Stimulated activated memory B cell treated with anti-CD40 and anti-IgM and Interleukin-4, amounts not matched to agents 10 μg/mL and 1 μg/mL and 100 μg/mL, for 72 hours (primary cell): ENCODE measurements around the gene PYGB.
A peak's percentile ranks its signal among the peaks of the same experiment; 100 is the strongest.
"Not testable (repeated sequence)": the region's sequence is repeated elsewhere in the genome, so short reads cannot be mapped to it uniquely, and the experiment has no call there.

Experiments used
- ATAC-seq: fragments of 150-1000 bp; cut with Tn5 transposase; 2 replicates; pipeline ENCODE4 v1.10.0; 2021
- H3K27ac Mint-ChIP-seq: one replicate; pipeline ENCODE4 v1.8.0; 2022; ENCODE audit warnings: mild to moderate bottlenecking, mixed read lengths
- H3K27me3 Mint-ChIP-seq: one replicate; pipeline ENCODE4 v1.8.0; 2022; ENCODE audit warnings: mixed read lengths
- H3K36me3 Mint-ChIP-seq: one replicate; pipeline ENCODE4 v1.8.0; 2022; ENCODE audit warnings: mixed read lengths
- H3K4me1 Mint-ChIP-seq: one replicate; pipeline ENCODE4 v1.8.0; 2022; ENCODE audit warnings: mixed read lengths
- H3K4me3 Mint-ChIP-seq: one replicate; pipeline ENCODE4 v1.8.0; 2022; ENCODE audit warnings: mild to moderate bottlenecking, moderate library complexity, mixed read lengths
- H3K9me3 Mint-ChIP-seq: one replicate; pipeline ENCODE4 v1.8.0; 2022; ENCODE audit warnings: mixed read lengths

The PYGB gene

GRCh38 chr20:25319241-25320034 is 71.6 kb downstream of the PYGB start:
- H3K9me3 Mint-ChIP-seq: no peaks in the 10 kb centered on the region
- H3K27me3 Mint-ChIP-seq: no peaks in the 10 kb centered on the region
- peak overlapping the region; percentile 96 for H3K27ac Mint-ChIP-seq
- peak overlapping the region; percentile 2 for H3K4me3 Mint-ChIP-seq
- H3K36me3 Mint-ChIP-seq: peaks cover 49% of the 10 kb centered on the region
- H3K4me1 Mint-ChIP-seq: peaks cover 71% of the 10 kb centered on the region
- peak; percentile 34 for ATAC-seq

- Mint-ChIP-seq H3K27ac (peak overlapping the region; percentile 96), H3K4me1 (peaks cover 72% of the 10 kb centered on the region), H3K9me3 (no peaks in the 10 kb centered on the region), H3K36me3 (peaks cover 43% of the 10 kb centered on the region), H3K27me3 (no peaks in the 10 kb centered on the region), H3K4me3 (peak overlapping the region; percentile 2)
- no peak for ATAC-seq
These were observed 72.3 kb downstream of the PYGB start for GRCh38 chr20:25320035-25320800.

DNA sequence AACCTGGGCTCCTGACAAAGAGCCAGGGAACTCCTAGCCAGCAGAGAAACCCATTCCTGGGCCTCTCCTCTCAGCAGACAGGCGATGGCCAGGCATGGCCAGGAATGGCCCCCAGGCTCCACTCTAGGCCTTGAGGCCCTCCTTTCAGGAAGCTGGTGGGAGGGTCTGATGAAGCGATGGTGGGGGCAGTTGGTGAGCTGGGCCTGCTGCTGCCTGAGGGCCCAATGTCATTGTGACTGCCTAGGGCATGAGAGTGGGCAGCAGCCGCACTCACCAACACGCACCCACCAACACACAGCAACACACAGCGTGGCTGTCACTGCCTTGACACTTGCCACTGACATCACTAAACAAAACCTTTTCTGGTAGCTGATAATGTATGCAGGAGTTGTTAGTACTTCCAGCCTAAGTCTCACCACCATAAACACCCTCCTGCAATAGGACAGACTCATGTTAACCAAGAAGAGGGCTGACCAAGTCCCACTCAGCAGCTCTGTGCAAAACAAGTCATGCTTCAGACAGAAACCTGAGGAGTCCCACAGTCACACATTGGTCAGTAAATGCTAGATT is 73.5 kb downstream of the PYGB start:
- Mint-ChIP-seq H3K27me3 (no peaks in the 10 kb centered on the region), H3K36me3 (peaks cover 36% of the 10 kb centered on the region), H3K9me3 (no peaks in the 10 kb centered on the region), H3K4me1 (peaks cover 63% of the 10 kb centered on the region), H3K4me3 (no peak overlapping the region), H3K27ac (peak overlapping the region; percentile 78)
- ATAC-seq: no peak

DNA sequence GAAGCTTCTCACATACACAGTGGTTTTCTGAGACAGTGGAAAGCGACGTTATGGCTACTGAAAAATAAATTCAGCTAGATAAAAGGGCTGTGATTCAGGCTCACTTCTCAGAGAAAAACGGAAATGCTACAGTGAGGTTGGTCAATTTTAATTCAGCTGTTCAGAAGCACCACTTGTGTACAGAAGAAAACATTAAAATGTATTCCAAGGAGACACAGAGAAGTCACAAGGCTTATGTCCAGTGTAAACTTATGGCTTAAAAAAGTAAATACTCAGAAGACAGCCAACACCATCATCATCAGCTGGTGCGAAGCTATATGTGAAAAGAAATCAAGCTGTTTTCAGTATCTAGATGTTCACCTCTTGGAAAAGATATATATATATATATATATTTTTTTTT is 74.1 kb downstream of the PYGB start:
- H3K4me3 Mint-ChIP-seq: no peak overlapping the region
- H3K36me3 Mint-ChIP-seq: peaks cover 36% of the 10 kb centered on the region
- H3K4me1 Mint-ChIP-seq: peaks cover 61% of the 10 kb centered on the region
- H3K27ac Mint-ChIP-seq: peak overlapping the region; percentile 78
- no peak for ATAC-seq
- no peaks in the 10 kb centered on the region for H3K9me3 Mint-ChIP-seq
- no peaks in the 10 kb centered on the region for H3K27me3 Mint-ChIP-seq

GRCh38 chr20:25323496-25324246 is 75.8 kb downstream of the PYGB start:
- peaks cover 45% of the 10 kb centered on the region for H3K4me1 Mint-ChIP-seq
- peaks cover 33% of the 10 kb centered on the region for H3K36me3 Mint-ChIP-seq
- no peaks in the 10 kb centered on the region for H3K27me3 Mint-ChIP-seq
- no peak overlapping the region for H3K4me3 Mint-ChIP-seq
- ATAC-seq: no peak
- peak overlapping the region; percentile 50 for H3K27ac Mint-ChIP-seq
- no peaks in the 10 kb centered on the region for H3K9me3 Mint-ChIP-seq

- Mint-ChIP-seq H3K27ac (peak overlapping the region; percentile 10), H3K27me3 (no peaks in the 10 kb centered on the region), H3K4me1 (peaks cover 37% of the 10 kb centered on the region), H3K4me3 (no peak overlapping the region), H3K36me3 (peaks cover 37% of the 10 kb centered on the region), H3K9me3 (no peaks in the 10 kb centered on the region)
- ATAC-seq: peak; percentile 63
These were observed 76.5 kb downstream of the PYGB start for GRCh38 chr20:25324412-25324811.

DNA sequence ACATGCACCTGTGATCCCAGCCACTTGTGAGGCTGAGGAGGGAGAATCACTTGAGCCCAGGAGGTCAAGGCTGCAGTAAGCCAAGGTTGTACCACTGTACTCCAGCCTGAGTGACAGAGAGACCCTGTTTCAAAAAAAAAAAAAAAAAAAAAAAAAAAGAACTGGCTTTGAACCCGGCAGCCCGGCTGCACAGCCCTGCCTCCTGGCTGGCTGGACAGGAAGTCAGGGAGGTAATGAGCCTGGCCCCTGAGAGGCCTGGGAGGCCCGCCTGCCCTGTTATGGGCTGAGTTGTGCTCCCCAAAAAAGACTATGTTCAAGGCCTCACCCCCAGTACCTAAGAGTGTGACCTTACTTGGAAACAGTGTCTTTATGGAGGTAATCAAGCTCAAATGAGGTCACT is 77.2 kb downstream of the PYGB start:
- Mint-ChIP-seq H3K9me3 (no peaks in the 10 kb centered on the region), H3K27ac (peak overlapping the region; percentile 10)

GRCh38 chr20:25325997-25326396 is 78.1 kb downstream of the PYGB start:
- Mint-ChIP-seq H3K4me1 (peaks cover 32% of the 10 kb centered on the region), H3K4me3 (no peak overlapping the region), H3K27me3 (no peaks in the 10 kb centered on the region), H3K36me3 (peaks cover 36% of the 10 kb centered on the region), H3K27ac (peak overlapping the region; percentile 10), H3K9me3 (no peaks in the 10 kb centered on the region)
- ATAC-seq: no peak

More for the DNA sequence above, 77.2 kb downstream of the PYGB start:
- Mint-ChIP-seq H3K4me3 (no peak overlapping the region), H3K36me3 (peaks cover 40% of the 10 kb centered on the region), H3K27me3 (no peaks in the 10 kb centered on the region), H3K4me1 (peaks cover 31% of the 10 kb centered on the region)
- no peak for ATAC-seq

DNA sequence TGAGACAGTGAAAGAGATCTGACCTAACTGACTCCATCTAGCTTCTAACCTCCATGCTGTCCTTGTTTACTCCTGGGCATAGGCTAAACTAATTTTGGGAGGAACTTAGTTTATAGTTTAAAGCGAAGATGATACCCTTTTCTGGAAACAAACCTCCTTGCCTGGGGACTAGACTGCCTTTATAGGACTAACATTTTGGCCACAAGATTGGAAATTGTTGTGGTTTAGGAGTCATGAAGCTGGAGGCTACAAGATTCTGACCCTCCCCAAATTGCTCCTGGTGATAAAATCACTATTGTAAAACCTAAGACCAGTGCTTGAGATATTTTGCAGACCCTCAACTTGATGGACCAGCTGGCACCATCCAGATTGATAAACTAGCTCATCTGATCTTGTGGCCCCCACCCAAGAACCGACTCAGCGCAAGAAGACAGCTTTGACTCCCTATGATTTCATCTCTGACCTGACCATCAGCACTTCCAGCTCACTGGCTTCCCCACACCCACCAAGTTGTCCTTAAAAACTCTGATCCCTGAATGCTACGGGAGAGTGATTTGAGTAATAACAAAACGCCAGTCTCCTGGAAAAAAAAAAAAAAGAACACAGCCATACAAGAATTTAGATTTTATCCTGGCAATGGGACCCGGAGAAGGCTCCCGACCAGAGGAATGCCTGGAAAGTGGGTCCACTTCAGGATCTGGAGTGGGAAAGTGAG is 79.8 kb downstream of the PYGB start:
- Mint-ChIP-seq H3K4me1 (peaks cover 26% of the 10 kb centered on the region), H3K36me3 (peaks cover 28% of the 10 kb centered on the region), H3K27ac (no peak overlapping the region), H3K27me3 (no peaks in the 10 kb centered on the region), H3K4me3 (no peak overlapping the region), H3K9me3 (no peaks in the 10 kb centered on the region)
- no peak for ATAC-seq

- H3K27ac Mint-ChIP-seq: no peak overlapping the region
- no peak overlapping the region for H3K4me3 Mint-ChIP-seq
- peaks cover 16% of the 10 kb centered on the region for H3K4me1 Mint-ChIP-seq
- ATAC-seq: no peak
- H3K36me3 Mint-ChIP-seq: peaks cover 16% of the 10 kb centered on the region
- peaks cover 2% of the 10 kb centered on the region for H3K9me3 Mint-ChIP-seq
- no peaks in the 10 kb centered on the region for H3K27me3 Mint-ChIP-seq
These were observed 81.1 kb downstream of the PYGB start for GRCh38 chr20:25328954-25329498.

DNA sequence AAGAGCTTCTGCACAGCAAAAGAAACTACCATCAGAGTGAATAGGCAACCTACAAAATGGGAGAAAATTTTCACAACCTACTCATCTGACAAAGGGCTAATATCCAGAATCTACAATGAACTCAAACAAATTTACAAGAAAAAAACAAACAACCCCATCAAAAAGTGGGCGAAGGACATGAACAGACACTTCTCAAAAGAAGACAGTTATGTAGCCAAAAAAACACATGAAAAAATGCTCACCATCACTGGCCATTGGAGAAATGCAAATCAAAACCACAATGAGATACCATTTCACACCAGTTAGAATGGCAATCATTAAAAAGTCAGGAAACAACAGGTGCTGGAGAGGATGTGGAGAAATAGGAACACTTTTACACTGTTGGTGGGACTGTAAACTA is 87.1 kb downstream of the PYGB start:
- H3K4me3 Mint-ChIP-seq, H3K9me3 Mint-ChIP-seq, H3K36me3 Mint-ChIP-seq, H3K27ac Mint-ChIP-seq, H3K27me3 Mint-ChIP-seq, H3K4me1 Mint-ChIP-seq, ATAC-seq: not testable (repeated sequence)

DNA sequence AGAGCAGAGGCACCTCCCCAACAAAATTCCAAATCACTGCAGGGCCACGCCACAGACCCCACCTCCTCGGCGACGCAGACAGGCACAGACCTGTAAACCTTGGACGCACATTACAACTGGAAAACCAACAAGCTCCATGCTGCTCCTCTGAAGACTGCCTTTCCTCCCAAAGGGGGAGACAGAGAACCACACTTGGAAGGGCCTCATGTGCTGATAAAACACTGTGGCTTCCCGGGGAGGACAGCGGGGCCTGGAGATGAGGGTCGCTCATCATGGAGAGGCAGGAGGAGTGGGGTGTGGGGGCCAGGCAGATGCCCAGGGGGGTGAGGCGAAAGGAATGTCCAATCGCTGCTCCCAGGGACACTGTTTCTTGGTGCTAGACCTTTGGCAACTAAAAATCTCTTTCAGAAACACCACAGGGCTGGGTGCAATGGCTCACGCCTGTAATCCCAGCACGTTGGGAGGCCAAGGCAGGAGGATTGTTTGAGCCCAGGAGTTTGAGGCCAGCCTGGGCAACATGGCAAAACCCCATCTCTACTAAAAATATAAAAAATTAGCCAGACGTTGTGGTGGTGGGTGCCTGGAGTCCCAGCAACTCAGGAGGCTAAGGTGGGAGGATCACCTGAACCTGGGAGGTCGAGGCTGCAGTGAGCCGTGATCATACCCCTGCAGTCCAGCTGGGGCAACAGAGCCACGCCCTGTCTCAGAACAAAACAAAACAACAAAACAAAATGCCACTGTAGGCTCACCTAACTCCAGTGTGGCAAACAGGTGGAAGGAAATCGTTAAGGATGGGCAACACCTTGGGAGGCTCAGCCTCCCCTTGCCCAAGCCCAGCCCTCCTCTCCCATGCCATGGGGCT is 88.9 kb downstream of the PYGB start:
- H3K4me3 Mint-ChIP-seq: no peak overlapping the region
- H3K36me3 Mint-ChIP-seq: peaks cover 8% of the 10 kb centered on the region
- no peak overlapping the region for H3K27ac Mint-ChIP-seq
- peaks cover 2% of the 10 kb centered on the region for H3K9me3 Mint-ChIP-seq
- H3K4me1 Mint-ChIP-seq: peaks cover 10% of the 10 kb centered on the region
- no peak for ATAC-seq
- no peaks in the 10 kb centered on the region for H3K27me3 Mint-ChIP-seq

DNA sequence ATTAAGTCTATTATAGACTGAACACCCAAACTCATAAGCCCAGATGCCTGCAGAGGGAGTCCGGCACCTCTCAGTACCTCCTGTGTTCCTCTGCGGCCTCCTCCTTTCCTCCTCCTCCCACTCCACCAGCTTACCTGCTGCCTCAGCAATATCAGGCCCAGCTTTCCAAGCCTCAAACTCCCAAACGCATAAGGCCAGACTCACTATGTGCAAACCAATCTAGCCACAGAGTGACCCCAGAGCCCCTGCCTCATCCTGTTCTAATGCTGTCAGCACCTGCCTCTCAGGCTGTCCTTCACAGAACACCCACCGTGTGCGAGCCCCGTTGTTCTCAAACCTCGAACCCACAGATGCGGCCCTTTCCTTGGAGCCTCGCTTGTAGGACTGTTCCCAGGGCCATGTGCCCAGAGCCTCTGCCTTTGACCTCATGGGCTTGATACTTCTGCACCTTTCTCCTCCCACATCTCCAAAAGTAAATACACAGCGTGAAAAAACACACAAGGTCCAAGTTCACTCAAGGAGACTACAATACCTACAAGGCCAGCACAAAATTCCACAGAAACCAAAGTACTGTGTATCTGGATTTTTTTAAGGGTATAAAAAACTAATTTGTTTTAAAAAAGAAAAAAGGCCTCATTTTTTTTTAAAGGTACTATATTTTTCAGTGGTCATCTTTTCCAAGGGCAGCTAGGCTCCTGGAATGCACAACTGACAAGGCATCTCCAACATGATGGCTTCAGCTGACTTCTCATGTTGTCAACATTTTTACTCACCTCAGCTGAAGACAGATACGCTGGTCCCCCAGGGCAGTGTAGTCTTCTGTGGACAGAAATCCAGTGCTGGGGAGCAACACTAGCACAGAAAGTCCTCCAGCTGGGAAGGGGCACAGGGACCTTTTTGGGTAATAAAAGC is 90.5 kb downstream of the PYGB start:
- peaks cover 10% of the 10 kb centered on the region for H3K4me1 Mint-ChIP-seq
- H3K27me3 Mint-ChIP-seq: no peaks in the 10 kb centered on the region
- no peak overlapping the region for H3K4me3 Mint-ChIP-seq
- peak overlapping the region; percentile 2 for H3K27ac Mint-ChIP-seq
- peaks cover 2% of the 10 kb centered on the region for H3K9me3 Mint-ChIP-seq
- H3K36me3 Mint-ChIP-seq: peaks cover 8% of the 10 kb centered on the region
- ATAC-seq: no peak
